Spleen (tissue), 7 donors: Measurements from ENCODE around the gene KRT8.

Experiments
- POLR2A ChIP-seq, 3 donors: fragments of 450-650 bp; IDR thresholded peaks; one replicate each; pipeline ENCODE4 v1.5.1; 2017; ENCODE audit warnings: antibody characterized with exemption in 3 of 3, mild to moderate bottlenecking in 1 of 3
- POLR2AphosphoS5 ChIP-seq, 3 donors: sonication (generic); formaldehyde crosslinking; IDR thresholded peaks; one replicate each; pipeline ENCODE4 v1.5.1; 2017; ENCODE audit warnings: antibody characterized with exemption in 3 of 3
- TF ChIP-seq, protein P1 (sequence below), 11 experiments: fragments of 200-600 bp in 7 of 11; fragments of 450-650 bp in 4 of 11; sonication (generic) in 4 of 11; IDR thresholded peaks in 8 of 11; conservative IDR thresholded peaks in 3 of 11; 1 replicate in 7 of 11; 2 replicates in 4 of 11; pipeline versions ENCODE4 v1.4.0 to v1.8.0; 2016 to 2021; ENCODE audit warnings: antibody characterized with exemption in 11 of 11, inconsistent platforms in 4 of 11, mild to moderate bottlenecking in 1 of 11
- donor health status: DM: no; HTN: no; CAD: no; lungs with moderate emphysema.
- donor health status: DM: no; HTN: no; CAD: no.
- donor health status: DM: no; HTN: no; CAD: no.

- TF ChIP-seq, protein P1, sequence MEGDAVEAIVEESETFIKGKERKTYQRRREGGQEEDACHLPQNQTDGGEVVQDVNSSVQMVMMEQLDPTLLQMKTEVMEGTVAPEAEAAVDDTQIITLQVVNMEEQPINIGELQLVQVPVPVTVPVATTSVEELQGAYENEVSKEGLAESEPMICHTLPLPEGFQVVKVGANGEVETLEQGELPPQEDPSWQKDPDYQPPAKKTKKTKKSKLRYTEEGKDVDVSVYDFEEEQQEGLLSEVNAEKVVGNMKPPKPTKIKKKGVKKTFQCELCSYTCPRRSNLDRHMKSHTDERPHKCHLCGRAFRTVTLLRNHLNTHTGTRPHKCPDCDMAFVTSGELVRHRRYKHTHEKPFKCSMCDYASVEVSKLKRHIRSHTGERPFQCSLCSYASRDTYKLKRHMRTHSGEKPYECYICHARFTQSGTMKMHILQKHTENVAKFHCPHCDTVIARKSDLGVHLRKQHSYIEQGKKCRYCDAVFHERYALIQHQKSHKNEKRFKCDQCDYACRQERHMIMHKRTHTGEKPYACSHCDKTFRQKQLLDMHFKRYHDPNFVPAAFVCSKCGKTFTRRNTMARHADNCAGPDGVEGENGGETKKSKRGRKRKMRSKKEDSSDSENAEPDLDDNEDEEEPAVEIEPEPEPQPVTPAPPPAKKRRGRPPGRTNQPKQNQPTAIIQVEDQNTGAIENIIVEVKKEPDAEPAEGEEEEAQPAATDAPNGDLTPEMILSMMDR (IDR thresholded peaks at IDR 0.05 in 8 of 11, conservative IDR thresholded peaks at IDR 0.05 in 3 of 11), result no peak
- TF ChIP-seq POLR2A (IDR thresholded peaks at IDR 0.05) (no peak), POLR2AphosphoS5 (IDR thresholded peaks at IDR 0.05) (no peak)
Measured at GRCh38 chr12:52850681-52851080, 54.2 kb downstream of the KRT8 start.
